ENCODE measurements around the gene EHBP1L1.

EHBP1L1 gene

GRCh38 chr11:65579291-65579690 is 3.4 kb downstream of the EHBP1L1 start:
- Histone ChIP-seq H4K8ac (ENCODE audit: low read depth, low read length) (no peak overlapping the region), H4K12ac (ENCODE audit: low read depth, low read length) (no peak overlapping the region), H3K4ac (ENCODE audit: low read depth, low read length) (no peak overlapping the region), H3K79me2 (ENCODE audit: control insufficient read depth, insufficient read depth, low read length, poor library complexity) (peaks cover 7% of the 10 kb centered on the region), H3K4me3 (ENCODE audit: low read depth, low read length) (no peak overlapping the region), H3K18ac (ENCODE audit: low read length) (no peak overlapping the region), H2BK12ac (ENCODE audit: low read length) (no peak overlapping the region), H3K36me3 (ENCODE audit: control insufficient read depth in 1 of 2, insufficient read depth in 2 of 2, low read length in 2 of 2) (peaks cover 20 to 25% of the 10 kb centered on the region in 2 experiments), H3K27ac (ENCODE audit: low read depth, low read length) (no peak overlapping the region), H2BK120ac (ENCODE audit: insufficient read depth, low read length, poor library complexity) (no peak overlapping the region), H2AK5ac (ENCODE audit: low read length) (no peak overlapping the region), H2AFZ (ENCODE audit: insufficient read depth, low read length, poor library complexity) (no peak overlapping the region), H3K4me1 (ENCODE audit: control insufficient read depth in 1 of 2, insufficient read depth in 2 of 2, low read length in 2 of 2) (peaks cover 16 to 22% of the 10 kb centered on the region in 2 experiments), H3K4me2 (ENCODE audit: low read length) (no peak overlapping the region), H3K14ac (ENCODE audit: low read length) (no peak overlapping the region), H4K91ac (ENCODE audit: low read depth, low read length) (no peak overlapping the region), H3K23ac (ENCODE audit: low read length) (no peak overlapping the region), H3K9ac (ENCODE audit: low read length) (no peak overlapping the region), H2BK5ac (ENCODE audit: low read depth, low read length, poor library complexity) (no peak overlapping the region), H3K27me3 (ENCODE audit: insufficient read depth, low read length) (no peaks in the 10 kb centered on the region), H3K79me1 (ENCODE audit: low read length) (peaks cover 11% of the 10 kb centered on the region), H3K9me3 (ENCODE audit: insufficient read depth, low read depth, low read length) (no peaks in the 10 kb centered on the region)
- peak in 1 of 2 donors; percentile 32 for DNase-seq
- no CpG with 5 or more reads among the region's 4 CpGs for WGBS (ENCODE audit: extremely low coverage, insufficient coverage, insufficient read length)

DNA sequence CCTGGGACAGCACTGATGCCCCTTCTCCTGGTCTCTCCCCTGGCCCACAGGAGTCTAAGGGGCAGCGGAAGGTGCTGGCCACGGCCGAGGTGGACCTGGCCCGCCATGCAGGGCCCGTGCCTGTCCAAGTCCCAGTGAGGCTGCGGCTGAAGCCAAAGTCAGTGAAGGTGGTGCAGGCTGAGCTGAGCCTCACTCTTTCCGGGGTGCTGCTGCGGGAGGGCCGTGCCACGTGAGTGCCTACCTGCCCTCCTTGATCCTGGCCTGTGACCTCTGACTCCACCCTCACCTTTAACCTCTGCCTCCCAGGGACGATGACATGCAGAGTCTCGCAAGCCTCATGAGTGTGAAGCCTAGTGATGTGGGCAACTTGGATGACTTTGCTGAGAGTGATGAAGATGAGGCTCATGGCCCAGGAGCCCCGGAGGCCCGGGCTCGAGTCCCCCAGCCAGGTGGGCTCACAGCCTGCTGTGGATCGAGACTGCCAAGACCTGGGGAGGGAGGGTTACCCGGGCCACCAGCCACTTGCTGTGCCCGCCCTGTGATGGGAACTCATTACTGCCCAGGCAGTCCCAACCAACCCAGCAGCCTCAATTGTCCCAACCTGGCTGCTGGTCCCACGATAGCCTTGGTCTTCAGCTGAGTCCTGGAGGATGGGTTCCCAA is 4.3 kb downstream of the EHBP1L1 start:
- no peak overlapping the region for H2BK5ac ChIP-seq (ENCODE audit: low read depth, low read length, poor library complexity)

GRCh38 chr11:65580756-65581155 is 4.9 kb downstream of the EHBP1L1 start:
- Histone ChIP-seq H3K23ac (ENCODE audit: low read length) (no peak overlapping the region), H4K91ac (ENCODE audit: low read depth, low read length) (no peak overlapping the region), H3K36me3 (ENCODE audit: control insufficient read depth in 1 of 2, insufficient read depth in 2 of 2, low read length in 2 of 2) (peaks cover 22 to 29% of the 10 kb centered on the region in 2 experiments), H3K9ac (ENCODE audit: low read length) (no peak overlapping the region), H3K27me3 (ENCODE audit: insufficient read depth, low read length) (no peaks in the 10 kb centered on the region), H3K9me3 (ENCODE audit: insufficient read depth, low read depth, low read length) (no peaks in the 10 kb centered on the region), H3K14ac (ENCODE audit: low read length) (no peak overlapping the region), H2BK12ac (ENCODE audit: low read length) (no peak overlapping the region), H4K8ac (ENCODE audit: low read depth, low read length) (no peak overlapping the region), H3K27ac (ENCODE audit: low read depth, low read length) (no peak overlapping the region), H3K18ac (ENCODE audit: low read length) (no peak overlapping the region), H2AK5ac (ENCODE audit: low read length) (no peak overlapping the region), H3K79me1 (ENCODE audit: low read length) (peaks cover 3% of the 10 kb centered on the region), H3K4me1 (ENCODE audit: control insufficient read depth in 1 of 2, insufficient read depth in 2 of 2, low read length in 2 of 2) (peaks cover 5 to 11% of the 10 kb centered on the region in 2 experiments), H2BK120ac (ENCODE audit: insufficient read depth, low read length, poor library complexity) (no peak overlapping the region), H4K12ac (ENCODE audit: low read depth, low read length) (no peak overlapping the region), H3K4me2 (ENCODE audit: low read length) (no peak overlapping the region), H2AFZ (ENCODE audit: insufficient read depth, low read length, poor library complexity) (no peak overlapping the region), H2BK5ac (ENCODE audit: low read depth, low read length, poor library complexity) (no peak overlapping the region), H3K4me3 (ENCODE audit: low read depth, low read length) (no peak overlapping the region), H3K4ac (ENCODE audit: low read depth, low read length) (no peak overlapping the region), H3K79me2 (ENCODE audit: control insufficient read depth, insufficient read depth, low read length, poor library complexity) (peaks cover 7% of the 10 kb centered on the region)
- DNase-seq, result no peak
- no CpG with 5 or more reads among the region's 8 CpGs for WGBS (ENCODE audit: extremely low coverage, insufficient coverage, insufficient read length)

More for the DNA sequence above, 4.3 kb downstream of the EHBP1L1 start:
- Histone ChIP-seq H3K4me1 (ENCODE audit: control insufficient read depth in 1 of 2, insufficient read depth in 2 of 2, low read length in 2 of 2) (peaks cover 9 to 17% of the 10 kb centered on the region in 2 experiments), H2AFZ (ENCODE audit: insufficient read depth, low read length, poor library complexity) (no peak overlapping the region), H2BK12ac (ENCODE audit: low read length) (no peak overlapping the region), H3K4ac (ENCODE audit: low read depth, low read length) (no peak overlapping the region), H3K36me3 (ENCODE audit: control insufficient read depth in 1 of 2, insufficient read depth in 2 of 2, low read length in 2 of 2) (peaks cover 20 to 29% of the 10 kb centered on the region in 2 experiments), H3K9ac (ENCODE audit: low read length) (no peak overlapping the region), H3K14ac (ENCODE audit: low read length) (no peak overlapping the region), H3K27ac (ENCODE audit: low read depth, low read length) (no peak overlapping the region), H4K91ac (ENCODE audit: low read depth, low read length) (no peak overlapping the region), H3K18ac (ENCODE audit: low read length) (no peak overlapping the region), H4K12ac (ENCODE audit: low read depth, low read length) (no peak overlapping the region), H3K23ac (ENCODE audit: low read length) (no peak overlapping the region), H3K79me1 (ENCODE audit: low read length) (peaks cover 6% of the 10 kb centered on the region), H3K4me2 (ENCODE audit: low read length) (no peak overlapping the region), H4K8ac (ENCODE audit: low read depth, low read length) (no peak overlapping the region), H2BK120ac (ENCODE audit: insufficient read depth, low read length, poor library complexity) (no peak overlapping the region), H3K27me3 (ENCODE audit: insufficient read depth, low read length) (no peaks in the 10 kb centered on the region), H3K79me2 (ENCODE audit: control insufficient read depth, insufficient read depth, low read length, poor library complexity) (peaks cover 7% of the 10 kb centered on the region), H3K9me3 (ENCODE audit: insufficient read depth, low read depth, low read length) (no peaks in the 10 kb centered on the region), H2AK5ac (ENCODE audit: low read length) (no peak overlapping the region), H3K4me3 (ENCODE audit: low read depth, low read length) (no peak overlapping the region)
- no CpG with 5 or more reads among the region's 19 CpGs for whole genome bisulfite sequencing (ENCODE audit: extremely low coverage, insufficient coverage, insufficient read length)
- DNase-seq, result no peak

- no peaks in the 10 kb centered on the region for H3K79me1 ChIP-seq (ENCODE audit: low read length)
- peaks cover 22 to 29% of the 10 kb centered on the region in 2 experiments for H3K36me3 ChIP-seq (ENCODE audit: control insufficient read depth in 1 of 2, insufficient read depth in 2 of 2, low read length in 2 of 2)
- no peak overlapping the region for H4K91ac ChIP-seq (ENCODE audit: low read depth, low read length)
- H4K8ac ChIP-seq (ENCODE audit: low read depth, low read length), result no peak overlapping the region
- no peak overlapping the region for H4K12ac ChIP-seq (ENCODE audit: low read depth, low read length)
- no peak overlapping the region for H3K14ac ChIP-seq (ENCODE audit: low read length)
- no peaks in the 10 kb centered on the region for H3K9me3 ChIP-seq (ENCODE audit: insufficient read depth, low read depth, low read length)
- H2BK12ac ChIP-seq (ENCODE audit: low read length), result no peak overlapping the region
- no peak overlapping the region for H3K4ac ChIP-seq (ENCODE audit: low read depth, low read length)
- no peak overlapping the region for H3K27ac ChIP-seq (ENCODE audit: low read depth, low read length)
- H3K4me2 ChIP-seq (ENCODE audit: low read length), result no peak overlapping the region
- no peak overlapping the region for H3K4me3 ChIP-seq (ENCODE audit: low read depth, low read length)
- no peak for DNase-seq
- H3K27me3 ChIP-seq (ENCODE audit: insufficient read depth, low read length), result no peaks in the 10 kb centered on the region
- no peak overlapping the region for H3K18ac ChIP-seq (ENCODE audit: low read length)
- H2AFZ ChIP-seq (ENCODE audit: insufficient read depth, low read length, poor library complexity), result no peak overlapping the region
- H3K9ac ChIP-seq (ENCODE audit: low read length), result no peak overlapping the region
- no CpG with 5 or more reads among the region's 3 CpGs for WGBS (ENCODE audit: extremely low coverage, insufficient coverage, insufficient read length)
- H2BK120ac ChIP-seq (ENCODE audit: insufficient read depth, low read length, poor library complexity), result no peak overlapping the region
- peaks cover 0 to 3% of the 10 kb centered on the region in 2 experiments for H3K4me1 ChIP-seq (ENCODE audit: control insufficient read depth in 1 of 2, insufficient read depth in 2 of 2, low read length in 2 of 2)
- no peak overlapping the region for H3K23ac ChIP-seq (ENCODE audit: low read length)
- H3K79me2 ChIP-seq (ENCODE audit: control insufficient read depth, insufficient read depth, low read length, poor library complexity), result no peaks in the 10 kb centered on the region
- H2AK5ac ChIP-seq (ENCODE audit: low read length), result no peak overlapping the region
- H2BK5ac ChIP-seq (ENCODE audit: low read depth, low read length, poor library complexity), result no peak overlapping the region
These were observed 6.1 kb downstream of the EHBP1L1 start for GRCh38 chr11:65581928-65582327.

All from trophoblast cell (in vitro differentiated cells and primary cell).